Lung (tissue), 12 donors: ENCODE data around the gene JOSD2. TPM values are rescaled to one million over a fixed set of nuclear protein-coding genes. Genes with fewer than 3 reads are reported as not detected.
"Not testable (repeated sequence)": the region's sequence is repeated elsewhere in the genome, so short reads cannot be mapped to it uniquely, and the experiment has no call there.

ENCODE experiments used
- ATAC-seq: fragments of 200-7000 bp; cut with Tn5 transposase; one replicate; pipeline ENCODE4 v1.9.1; 2020; ENCODE audit warnings: moderate number of reproducible peaks; ENCODE audit not compliant: insufficient read depth, low FRiP score
- DNase-seq, 3 donors: peaks; one replicate each; pipeline ENCODE4 v3.0.0-alpha.2; 2013 to 2017
- H3K27ac ChIP-seq, 2 donors: one replicate each; pipeline ENCODE4 v1.5.1; 2013; ENCODE audit warnings: mild to moderate bottlenecking in 2 of 2, moderate library complexity in 2 of 2, control low read depth in 1 of 2, inconsistent platforms in 1 of 2, low read depth in 1 of 2, low read length in 1 of 2
- H3K27me3 ChIP-seq, 3 donors: one replicate each; pipeline ENCODE4 v1.5.1; 2013; ENCODE audit warnings: low read length in 2 of 3; ENCODE audit not compliant: control insufficient read depth in 3 of 3, insufficient read depth in 3 of 3
- H3K36me3 ChIP-seq, 4 donors: one replicate each; pipeline ENCODE4 v1.5.1; 2013; ENCODE audit warnings: low read length in 4 of 4, mild to moderate bottlenecking in 1 of 4, moderate library complexity in 1 of 4; ENCODE audit not compliant: control insufficient read depth in 4 of 4, insufficient read depth in 4 of 4
- H3K4me1 ChIP-seq, 5 donors: one replicate each; pipeline ENCODE4 v1.5.1; 2013; ENCODE audit warnings: low read length in 5 of 5, mild to moderate bottlenecking in 2 of 5, moderate library complexity in 1 of 5; ENCODE audit not compliant: control insufficient read depth in 5 of 5, insufficient read depth in 5 of 5
- H3K4me3 ChIP-seq: one replicate; pipeline ENCODE4 v1.5.1; 2013; ENCODE audit warnings: mild to moderate bottlenecking, control low read depth, moderate library complexity
- H3K9ac ChIP-seq, 2 donors: one replicate each; pipeline ENCODE4 v1.5.1; 2013; ENCODE audit warnings: low read length in 2 of 2, control low read depth in 1 of 2; ENCODE audit not compliant: insufficient read depth in 1 of 2
- H3K9me3 ChIP-seq, 4 donors: one replicate each; pipeline ENCODE4 v1.5.1; 2013; ENCODE audit warnings: low read length in 3 of 4, mild to moderate bottlenecking in 1 of 4, moderate library complexity in 1 of 4; ENCODE audit not compliant: control insufficient read depth in 4 of 4, insufficient read depth in 3 of 4
- CTCF ChIP-seq: IDR thresholded peaks from 2 replicates; pipeline ENCODE4 v1.5.1; 2012; ENCODE audit warnings: mild to moderate bottlenecking; ENCODE audit errors: control extremely low read depth, extremely low read depth
- WGBS, 2 donors: extraction: QIAGEN DNeasy Blood & Tissue Kit; methylation state at CpG; one replicate each; pipeline ENCODE4 v1.1.7; 2013; 5-methylcytosine and 5-hydroxymethylcytosine counted together
- polyA plus RNA-seq, 2 donors: library from polyadenylated mRNA; stranded (reverse); fragments of 200-250 nt; gene quantifications; one replicate each; pipeline ENCODE4 v1.2.1, GENCODE V29; 2013
- total RNA-seq, 2 donors: library from RNA; depleted of rRNA in 1 of 2; stranded (reverse); fragments of >200 nt in 1 of 2; gene quantifications; one replicate each; pipeline ENCODE4 v1.2.1, GENCODE V29; 2014 to 2021
- donor health status: control.
- donor health status: control.
- donor health status: Bipolar disorder and iron deficiency.
- donor health status: healthy.
- donor health status: DM: yes; HTN: yes; CAD: no.

The JOSD2 gene
- total and polyA plus RNA-seq, 4 donors, result 9.8 to 76.8 (median 63.5) TPM

DNA sequence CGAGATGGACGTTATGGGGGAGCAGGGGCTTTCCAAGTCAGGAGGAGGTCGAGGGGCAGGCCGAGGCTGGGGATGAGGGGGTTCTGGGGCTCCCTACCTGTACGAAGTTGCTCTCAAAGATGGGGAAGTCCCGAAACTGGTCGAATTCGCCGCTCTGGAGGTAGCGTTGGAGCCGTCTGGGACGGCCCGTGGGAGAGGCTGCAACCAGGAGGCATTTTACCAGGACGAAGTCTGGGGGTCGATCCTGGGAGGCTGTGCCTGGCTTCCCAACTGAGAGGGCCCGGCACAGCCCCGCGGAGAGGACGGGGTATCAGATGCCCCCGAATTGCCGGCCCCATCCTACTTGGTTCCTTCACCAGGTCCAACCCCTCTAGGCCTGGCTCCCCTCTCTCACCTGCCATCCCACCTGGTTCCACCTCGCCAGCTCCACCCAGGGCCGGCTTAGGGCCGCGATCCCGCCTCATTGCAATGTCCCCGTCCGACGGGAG, 35.2 kb downstream of the JOSD2 start:
- ATAC-seq, result no peak
- WGBS, 2 donors, result 76% methylated on average over 24 to 29 of the region's 29 CpGs

DNA sequence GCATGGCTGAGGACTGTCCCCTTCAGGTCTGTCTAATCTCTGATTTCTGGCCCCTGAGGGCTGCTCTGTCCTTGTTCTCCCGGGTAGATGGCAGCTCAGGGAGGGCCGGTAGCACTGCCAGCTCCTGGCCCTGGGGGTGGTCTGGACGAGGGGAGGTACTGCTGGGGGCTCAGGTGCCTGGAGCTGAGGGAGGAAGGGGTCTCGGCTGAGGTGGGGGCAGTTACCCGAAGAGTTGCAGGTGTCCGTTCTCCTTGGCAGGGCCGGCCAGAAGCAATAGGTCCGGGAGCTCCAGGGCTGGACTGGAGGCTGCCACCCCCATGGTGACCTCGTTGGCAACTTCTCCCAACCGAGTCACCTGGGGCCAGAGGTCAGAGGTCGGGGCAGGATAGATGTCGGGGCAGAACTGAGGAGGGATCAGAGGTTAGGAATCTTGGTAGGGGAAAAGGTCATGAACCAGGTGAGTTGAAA, 35.9 kb downstream of the JOSD2 start:
- DNase-seq, result no peak
- Histone ChIP-seq H3K9me3 (no peaks in the 10 kb centered on the region), H3K4me3 (no peak overlapping the region), H3K4me1 (peaks cover 5 to 10% (median 7%) of the 10 kb centered on the region in 5 donors), H3K27me3 (no peaks in the 10 kb centered on the region), H3K36me3 (peaks cover 0 to 20% (median 12%) of the 10 kb centered on the region in 4 donors), H3K27ac (no peak overlapping the region), H3K9ac (no peak overlapping the region)
- no peak for ATAC-seq
- WGBS, 2 donors, result 82% methylated on average over 12 of the region's 12 CpGs
- no peak for TF ChIP-seq CTCF

More for the DNA sequence above, 35.2 kb downstream of the JOSD2 start:
- TF ChIP-seq CTCF, result no peak
- DNase-seq, result no peak
- H3K9me3 ChIP-seq, result no peaks in the 10 kb centered on the region
- H3K27ac ChIP-seq, result no peak overlapping the region
- H3K9ac ChIP-seq, result no peak overlapping the region
- peaks cover 0 to 22% (median 15%) of the 10 kb centered on the region in 4 donors for H3K36me3 ChIP-seq
- H3K27me3 ChIP-seq, result no peaks in the 10 kb centered on the region
- H3K4me1 ChIP-seq, result peaks cover 5 to 10% (median 7%) of the 10 kb centered on the region in 5 donors
- no peak overlapping the region for H3K4me3 ChIP-seq

GRCh38 chr19:50473336-50473735, 37.7 kb downstream of the JOSD2 start:
- not testable (repeated sequence) for H3K9ac ChIP-seq, ATAC-seq, H3K27me3 ChIP-seq, H3K4me3 ChIP-seq, H3K36me3 ChIP-seq, DNase-seq, H3K27ac ChIP-seq, H3K9me3 ChIP-seq
- peaks cover 5 to 10% (median 7%) of the 10 kb centered on the region in 5 donors for H3K4me1 ChIP-seq
- WGBS, 2 donors, result 71% methylated on average over 3 of the region's 3 CpGs

DNA sequence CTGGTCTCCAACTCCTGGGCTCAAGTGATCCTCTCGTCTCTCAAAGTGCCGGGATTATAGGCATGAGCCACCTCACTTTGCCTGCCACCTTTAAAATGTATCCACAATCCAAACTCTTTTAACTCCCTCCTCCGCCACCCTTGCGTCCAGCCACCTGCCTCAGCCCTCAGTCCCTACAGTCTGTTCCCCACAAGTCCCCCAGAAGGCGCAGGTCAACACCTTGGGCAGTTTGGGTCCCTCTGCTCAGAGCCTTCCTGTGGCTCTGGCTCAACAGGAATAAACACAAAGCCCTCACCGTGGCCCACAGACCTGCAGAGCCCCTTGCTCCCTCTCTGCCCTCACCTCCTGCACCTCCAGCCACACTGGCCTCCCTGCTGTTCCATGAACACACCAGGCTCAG, 42.2 kb downstream of the JOSD2 start:
- Histone ChIP-seq H3K4me3 (no peak overlapping the region), H3K36me3 (no peaks in the 10 kb centered on the region), H3K27ac (no peak overlapping the region), H3K4me1 (no peaks in the 10 kb centered on the region), H3K9me3 (no peaks in the 10 kb centered on the region), H3K9ac (no peak overlapping the region), H3K27me3 (no peaks in the 10 kb centered on the region)
- DNase-seq (no peak), ATAC-seq (no peak)
- no peak for TF ChIP-seq CTCF
- WGBS, 2 donors, result 88 to 90% methylated on average over 6 of the region's 6 CpGs
